GM21447 (cell line): ENCODE measurements around the gene MFSD12.

Experiments used
- ATAC-seq: cut with Tn5 transposase; IDR thresholded peaks from one replicate; pipeline ENCODE4 v1.9.1; 2021; ENCODE audit not compliant: unreplicated experiment

MFSD12 gene

GRCh38 chr19:3526507-3527237 is 30.7 kb downstream of the MFSD12 start:
- ATAC-seq, result no peak

GRCh38 chr19:3524904-3525451 is 32.4 kb downstream of the MFSD12 start:
- no peak for ATAC-seq

GRCh38 chr19:3524078-3524842 is 33.1 kb downstream of the MFSD12 start:
- no peak for ATAC-seq

- no peak for ATAC-seq
Observed at GRCh38 chr19:3523361-3524077, 33.9 kb downstream of the MFSD12 start.

GRCh38 chr19:3522421-3523360 is 34.7 kb downstream of the MFSD12 start:
- ATAC-seq, result no peak

- ATAC-seq, result no peak
Observed at GRCh38 chr19:3521104-3521445, 36.3 kb downstream of the MFSD12 start.

- no peak for ATAC-seq
Observed at GRCh38 chr19:3520166-3521103, 37.0 kb downstream of the MFSD12 start.

GRCh38 chr19:3519126-3519525 is 38.3 kb downstream of the MFSD12 start:
- no peak for ATAC-seq

- ATAC-seq, result no peak
Observed at GRCh38 chr19:3518659-3519058, 38.7 kb downstream of the MFSD12 start.

- ATAC-seq, result no peak
Observed at GRCh38 chr19:3518255-3518654, 39.1 kb downstream of the MFSD12 start.

- no peak for ATAC-seq
Observed at GRCh38 chr19:3517638-3518037, 39.7 kb downstream of the MFSD12 start.

GRCh38 chr19:3516675-3517207 is 40.6 kb downstream of the MFSD12 start:
- no peak for ATAC-seq

- no peak for ATAC-seq
Observed at GRCh38 chr19:3515891-3516422, 41.4 kb downstream of the MFSD12 start.

- ATAC-seq, result no peak
Observed at GRCh38 chr19:3514930-3515329, 42.5 kb downstream of the MFSD12 start.

GRCh38 chr19:3513229-3514140 is 43.9 kb downstream of the MFSD12 start:
- ATAC-seq, result no peak

GRCh38 chr19:3512562-3513228 is 44.7 kb downstream of the MFSD12 start:
- ATAC-seq, result no peak

- ATAC-seq, result no peak
Observed at GRCh38 chr19:3511506-3512251, 45.7 kb downstream of the MFSD12 start.
